Measurements from ENCODE around the gene SDHA. TPM values are rescaled to one million over a fixed set of nuclear protein-coding genes. Genes with fewer than 3 reads are reported as not detected.
"Not testable (repeated sequence)": the region's sequence is repeated elsewhere in the genome, so short reads cannot be mapped to it uniquely, and the experiment has no call there.

SDHA gene
- polyA plus RNA-seq, 1 donor (not counting 4 experiments of a cell fraction or from before 2014, with no cell fraction given) = 178 TPM

GRCh38 chr5:273091-273490, 55.0 kb downstream of the SDHA start:
- DNase-seq (ENCODE audit: low read depth, low spot score); H2AFZ ChIP-seq (ENCODE audit: control insufficient read depth, low read length); H3K27me3 ChIP-seq (ENCODE audit: control insufficient read depth, extremely low read depth, insufficient read depth, low read length); H3K9me3 ChIP-seq (ENCODE audit: control insufficient read depth, low read depth, low read length); H3K36me3 ChIP-seq (ENCODE audit: control insufficient read depth in 2 of 2, extremely low read depth in 1 of 2, insufficient read depth in 2 of 2, low read length in 2 of 2); dilution Hi-C loops (cut with MboI; ENCODE audit: extremely low pct_ligation_motif_present, low sequenced_read_pairs); H3K27ac ChIP-seq (ENCODE audit: control insufficient read depth, insufficient read depth, low read length); FAIRE-seq; H3K9me1 ChIP-seq (ENCODE audit: control insufficient read depth, extremely low read depth, insufficient read depth, low read length): not testable (repeated sequence)
- Histone ChIP-seq H3K4me2 (ENCODE audit: control insufficient read depth, extremely low read depth, insufficient read depth, low read depth, low read length) (peak overlapping the region; percentile 45), H4K20me1 (ENCODE audit: control insufficient read depth, extremely low read depth, insufficient read depth, low read length) (peaks cover 10% of the 10 kb centered on the region), H3K4me3 (ENCODE audit: control insufficient read depth in 2 of 3, extremely low read depth in 1 of 3, insufficient read depth in 2 of 3, low read depth in 1 of 3, low read length in 3 of 3) (peak overlapping the region in 2 of 3 experiments; percentile 52 to 93), H3K4me1 (ENCODE audit: control insufficient read depth, extremely low read depth, insufficient read depth, low read length) (peaks cover 11% of the 10 kb centered on the region), H3K9ac (ENCODE audit: control insufficient read depth, extremely low read depth, insufficient read depth, low read length) (peak overlapping the region; percentile 22), H3K79me2 (ENCODE audit: control insufficient read depth, insufficient read depth, low read length) (peaks cover 45% of the 10 kb centered on the region)

- Histone ChIP-seq H3K4me2 (ENCODE audit: control insufficient read depth, extremely low read depth, insufficient read depth, low read depth, low read length) (peak overlapping the region; percentile 45), H4K20me1 (ENCODE audit: control insufficient read depth, extremely low read depth, insufficient read depth, low read length) (peaks cover 10% of the 10 kb centered on the region), H3K4me3 (ENCODE audit: control insufficient read depth in 2 of 3, extremely low read depth in 1 of 3, insufficient read depth in 2 of 3, low read depth in 1 of 3, low read length in 3 of 3) (peak overlapping the region in 2 of 3 experiments; percentile 52 to 93), H3K9ac (ENCODE audit: control insufficient read depth, extremely low read depth, insufficient read depth, low read length) (peak overlapping the region; percentile 22), H3K4me1 (ENCODE audit: control insufficient read depth, extremely low read depth, insufficient read depth, low read length) (peaks cover 11% of the 10 kb centered on the region), H3K79me2 (ENCODE audit: control insufficient read depth, insufficient read depth, low read length) (peaks cover 49% of the 10 kb centered on the region)
- H3K27me3 ChIP-seq (ENCODE audit: control insufficient read depth, extremely low read depth, insufficient read depth, low read length); H3K27ac ChIP-seq (ENCODE audit: control insufficient read depth, insufficient read depth, low read length); H3K9me1 ChIP-seq (ENCODE audit: control insufficient read depth, extremely low read depth, insufficient read depth, low read length); FAIRE-seq; DNase-seq (ENCODE audit: low read depth, low spot score); H3K36me3 ChIP-seq (ENCODE audit: control insufficient read depth in 2 of 2, extremely low read depth in 1 of 2, insufficient read depth in 2 of 2, low read length in 2 of 2); dilution Hi-C loops (cut with MboI; ENCODE audit: extremely low pct_ligation_motif_present, low sequenced_read_pairs); H2AFZ ChIP-seq (ENCODE audit: control insufficient read depth, low read length); H3K9me3 ChIP-seq (ENCODE audit: control insufficient read depth, low read depth, low read length): not testable (repeated sequence)
Observed at GRCh38 chr5:273491-273890, 55.4 kb downstream of the SDHA start.

- H3K4me2 ChIP-seq (ENCODE audit: control insufficient read depth, extremely low read depth, insufficient read depth, low read depth, low read length); H3K9ac ChIP-seq (ENCODE audit: control insufficient read depth, extremely low read depth, insufficient read depth, low read length); dilution Hi-C loops (cut with MboI; ENCODE audit: extremely low pct_ligation_motif_present, low sequenced_read_pairs); H2AFZ ChIP-seq (ENCODE audit: control insufficient read depth, low read length); H3K36me3 ChIP-seq (ENCODE audit: control insufficient read depth in 2 of 2, extremely low read depth in 1 of 2, insufficient read depth in 2 of 2, low read length in 2 of 2); H3K27me3 ChIP-seq (ENCODE audit: control insufficient read depth, extremely low read depth, insufficient read depth, low read length); H3K27ac ChIP-seq (ENCODE audit: control insufficient read depth, insufficient read depth, low read length); FAIRE-seq; DNase-seq (ENCODE audit: low read depth, low spot score); H3K9me3 ChIP-seq (ENCODE audit: control insufficient read depth, low read depth, low read length); H3K9me1 ChIP-seq (ENCODE audit: control insufficient read depth, extremely low read depth, insufficient read depth, low read length): not testable (repeated sequence)
- H3K79me2 ChIP-seq (ENCODE audit: control insufficient read depth, insufficient read depth, low read length) = peaks cover 57% of the 10 kb centered on the region
- peaks cover 11% of the 10 kb centered on the region for H3K4me1 ChIP-seq (ENCODE audit: control insufficient read depth, extremely low read depth, insufficient read depth, low read length)
- peaks cover 10% of the 10 kb centered on the region for H4K20me1 ChIP-seq (ENCODE audit: control insufficient read depth, extremely low read depth, insufficient read depth, low read length)
- H3K4me3 ChIP-seq (ENCODE audit: control insufficient read depth in 2 of 3, extremely low read depth in 1 of 3, insufficient read depth in 2 of 3, low read depth in 1 of 3, low read length in 3 of 3) = peak overlapping the region in 1 of 3 experiments; percentile 19
Observed at GRCh38 chr5:274346-274745, 56.2 kb downstream of the SDHA start.
